Rectal smooth muscle tissue (tissue), 1 donor: ENCODE measurements around the gene EPYC.

Source experiments
- H3K27ac ChIP-seq: one replicate; pipeline ENCODE4 v1.7.0; 2013; ENCODE audit warnings: low read depth, low read length, inconsistent platforms
- H3K27me3 ChIP-seq: one replicate; pipeline ENCODE4 v1.7.0; 2013; ENCODE audit warnings: low read length; ENCODE audit not compliant: control insufficient read depth, insufficient read depth
- H3K36me3 ChIP-seq: one replicate; pipeline ENCODE4 v1.7.0; 2013; ENCODE audit warnings: low read length; ENCODE audit not compliant: control insufficient read depth, insufficient read depth
- H3K4me1 ChIP-seq: one replicate; pipeline ENCODE4 v1.7.0; 2013; ENCODE audit warnings: low read length; ENCODE audit not compliant: control insufficient read depth, insufficient read depth
- H3K4me3 ChIP-seq: one replicate; pipeline ENCODE4 v1.7.0; 2013; ENCODE audit warnings: low read length
- H3K9ac ChIP-seq: one replicate; pipeline ENCODE4 v1.7.0; 2013; ENCODE audit warnings: low read length

Gene EPYC

DNA sequence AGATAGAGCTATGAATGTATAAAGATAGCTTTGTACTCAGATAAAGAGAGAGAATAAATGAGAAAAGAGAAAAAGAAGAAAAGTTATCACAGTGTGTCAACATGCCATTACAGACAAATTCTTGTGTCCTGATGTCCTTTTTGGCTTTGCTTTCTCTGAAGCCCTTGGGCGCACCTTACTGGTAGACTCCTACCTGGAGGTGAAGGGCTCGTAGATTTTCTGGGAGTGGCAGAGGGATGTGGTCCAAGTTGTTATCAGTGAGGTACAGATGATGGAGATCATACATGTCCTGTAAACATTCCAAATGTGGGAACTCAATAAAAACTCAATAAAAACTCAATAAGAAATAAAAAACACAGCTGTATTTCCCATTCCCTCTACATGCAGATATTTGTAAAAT is 34.9 kb downstream of the EPYC start:
- Histone ChIP-seq H3K4me3 (no peak overlapping the region), H3K4me1 (no peaks in the 10 kb centered on the region), H3K27me3 (no peaks in the 10 kb centered on the region), H3K27ac (no peak overlapping the region), H3K9ac (no peak overlapping the region), H3K36me3 (no peaks in the 10 kb centered on the region)

DNA sequence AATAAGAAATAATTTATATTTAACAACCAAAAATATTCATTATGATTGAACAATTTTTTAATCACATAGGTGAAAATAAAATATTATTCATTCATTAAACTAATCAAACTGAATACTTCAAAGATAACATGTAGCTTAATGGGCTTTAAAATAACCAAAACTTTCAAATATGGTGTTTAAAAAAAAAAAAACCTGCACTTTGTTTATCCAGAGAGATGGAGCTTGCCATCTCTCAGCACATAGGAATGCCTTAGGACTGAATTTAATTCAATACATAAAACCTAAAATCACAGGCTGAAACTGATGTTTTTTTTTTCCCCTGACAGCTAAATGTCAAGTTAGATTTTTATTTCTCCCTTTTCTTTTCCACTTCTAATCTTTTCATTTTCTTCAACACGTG is 35.4 kb downstream of the EPYC start:
- no peaks in the 10 kb centered on the region for H3K4me1 ChIP-seq
- H3K27ac ChIP-seq: no peak overlapping the region
- H3K36me3 ChIP-seq: no peaks in the 10 kb centered on the region
- no peak overlapping the region for H3K4me3 ChIP-seq
- no peak overlapping the region for H3K9ac ChIP-seq
- no peaks in the 10 kb centered on the region for H3K27me3 ChIP-seq

GRCh38 chr12:90965204-90965603 is 39.6 kb downstream of the EPYC start:
- Histone ChIP-seq H3K4me1 (no peaks in the 10 kb centered on the region), H3K4me3 (no peak overlapping the region), H3K27ac (no peak overlapping the region), H3K9ac (no peak overlapping the region), H3K36me3 (no peaks in the 10 kb centered on the region), H3K27me3 (no peaks in the 10 kb centered on the region)

- H3K27me3 ChIP-seq: no peaks in the 10 kb centered on the region
- H3K9ac ChIP-seq: no peak overlapping the region
- no peak overlapping the region for H3K27ac ChIP-seq
- H3K4me1 ChIP-seq: no peaks in the 10 kb centered on the region
- H3K4me3 ChIP-seq: no peak overlapping the region
- no peaks in the 10 kb centered on the region for H3K36me3 ChIP-seq
Observed at GRCh38 chr12:90964616-90965015, 40.2 kb downstream of the EPYC start.

DNA sequence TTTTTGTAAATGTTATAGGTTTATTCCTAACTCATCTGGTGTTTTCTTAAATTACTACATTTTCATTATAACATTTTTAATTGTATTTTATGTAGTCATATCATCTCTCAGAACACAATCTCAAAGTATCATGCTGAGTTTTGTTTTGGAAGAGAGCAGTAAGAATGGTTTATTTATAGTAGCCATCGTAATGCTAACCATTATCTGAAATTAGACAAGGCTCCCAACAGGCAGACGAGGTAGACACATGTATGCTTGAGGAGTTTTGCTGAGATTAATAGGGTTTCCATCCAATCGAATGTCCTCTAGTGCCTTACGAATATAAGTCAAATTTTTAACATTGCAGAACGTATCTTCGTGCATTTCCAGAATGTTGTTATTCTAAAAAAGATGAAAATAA is 40.8 kb downstream of the EPYC start:
- Histone ChIP-seq H3K36me3 (no peaks in the 10 kb centered on the region), H3K27me3 (no peaks in the 10 kb centered on the region), H3K4me1 (no peaks in the 10 kb centered on the region), H3K27ac (no peak overlapping the region), H3K9ac (no peak overlapping the region), H3K4me3 (no peak overlapping the region)

DNA sequence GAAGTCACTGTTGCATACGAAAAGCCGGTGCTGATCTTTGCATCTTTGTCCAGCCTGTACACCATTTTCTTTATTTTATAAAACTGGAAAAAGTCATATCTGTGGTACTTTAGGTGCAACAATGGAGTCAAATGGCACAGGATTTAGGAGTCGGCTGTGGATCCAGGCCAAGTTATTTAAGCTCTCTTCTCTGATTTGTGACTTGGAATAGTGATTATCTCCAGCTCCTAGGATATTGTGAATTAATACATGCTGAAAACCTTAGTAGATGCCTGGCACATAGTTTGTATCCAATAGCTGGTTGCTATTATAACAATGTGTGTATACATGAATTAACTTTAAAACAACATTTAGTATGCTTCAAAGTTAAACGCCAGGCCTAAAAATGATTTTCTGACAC is 43.6 kb downstream of the EPYC start:
- H3K36me3 ChIP-seq: no peaks in the 10 kb centered on the region

GRCh38 chr12:90959538-90960139 is 45.1 kb downstream of the EPYC start:
- Histone ChIP-seq H3K36me3 (no peaks in the 10 kb centered on the region), H3K4me3 (no peak overlapping the region), H3K9ac (no peak overlapping the region), H3K4me1 (no peaks in the 10 kb centered on the region), H3K27ac (no peak overlapping the region), H3K27me3 (no peaks in the 10 kb centered on the region)

More for the DNA sequence above, 43.6 kb downstream of the EPYC start:
- H3K9ac ChIP-seq: no peak overlapping the region
- H3K4me3 ChIP-seq: no peak overlapping the region
- no peaks in the 10 kb centered on the region for H3K27me3 ChIP-seq
- no peaks in the 10 kb centered on the region for H3K4me1 ChIP-seq
- H3K27ac ChIP-seq: no peak overlapping the region

GRCh38 chr12:90959032-90959431 is 45.7 kb downstream of the EPYC start:
- Histone ChIP-seq H3K36me3 (no peaks in the 10 kb centered on the region), H3K4me3 (no peak overlapping the region), H3K4me1 (no peaks in the 10 kb centered on the region), H3K27me3 (no peaks in the 10 kb centered on the region), H3K9ac (no peak overlapping the region), H3K27ac (no peak overlapping the region)

GRCh38 chr12:90958347-90958746 is 46.4 kb downstream of the EPYC start:
- H3K4me3 ChIP-seq: no peak overlapping the region
- H3K27me3 ChIP-seq: no peaks in the 10 kb centered on the region
- H3K36me3 ChIP-seq: no peaks in the 10 kb centered on the region
- no peaks in the 10 kb centered on the region for H3K4me1 ChIP-seq
- no peak overlapping the region for H3K9ac ChIP-seq
- no peak overlapping the region for H3K27ac ChIP-seq

GRCh38 chr12:90954921-90955320 is 49.9 kb downstream of the EPYC start, which contains the start of gene CCER1:
CCER1 (minus strand) TSS chr12:90955176; CDS start chr12:90954742, 434 bp downstream.
- Histone ChIP-seq H3K27me3 (no peaks in the 10 kb centered on the region), H3K36me3 (no peaks in the 10 kb centered on the region), H3K4me1 (no peaks in the 10 kb centered on the region)

DNA sequence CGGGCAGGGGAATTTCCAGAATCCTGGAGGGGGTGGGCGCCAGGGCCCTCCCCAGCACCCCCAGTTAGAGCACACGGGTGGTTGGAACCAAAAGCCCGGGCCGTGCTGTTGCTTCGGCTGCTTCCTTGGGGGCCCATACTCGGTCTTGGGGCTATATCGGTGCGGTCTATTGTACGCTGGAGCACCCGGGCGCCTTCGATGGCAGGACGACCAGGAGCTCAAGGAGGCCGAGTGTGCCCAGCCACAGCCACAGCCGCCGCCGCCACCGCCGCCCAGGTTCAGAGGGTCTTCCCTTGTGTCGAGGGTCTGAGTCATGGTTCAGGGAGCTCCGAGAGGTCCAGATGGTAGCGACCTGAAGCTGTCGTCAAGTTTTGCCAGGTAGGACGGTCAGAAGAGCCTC is 50.3 kb downstream of the EPYC start:
- Histone ChIP-seq H3K9ac (no peak overlapping the region), H3K4me3 (no peak overlapping the region), H3K36me3 (no peaks in the 10 kb centered on the region), H3K4me1 (no peaks in the 10 kb centered on the region), H3K27me3 (no peaks in the 10 kb centered on the region), H3K27ac (no peak overlapping the region)

More at GRCh38 chr12:90954921-90955320, 49.9 kb downstream of the EPYC start, which contains the start of gene CCER1:
- no peak within 1 kb of the TSS for H3K9ac ChIP-seq
- no peak within 1 kb of the TSS for H3K4me3 ChIP-seq
- no peak within 1 kb of the TSS for H3K27ac ChIP-seq

- Histone ChIP-seq H3K9ac (no peak overlapping the region), H3K27ac (no peak overlapping the region), H3K36me3 (no peaks in the 10 kb centered on the region), H3K27me3 (no peaks in the 10 kb centered on the region), H3K4me3 (no peak overlapping the region), H3K4me1 (no peaks in the 10 kb centered on the region)
Observed at GRCh38 chr12:90953956-90954421, 50.8 kb downstream of the EPYC start.

DNA sequence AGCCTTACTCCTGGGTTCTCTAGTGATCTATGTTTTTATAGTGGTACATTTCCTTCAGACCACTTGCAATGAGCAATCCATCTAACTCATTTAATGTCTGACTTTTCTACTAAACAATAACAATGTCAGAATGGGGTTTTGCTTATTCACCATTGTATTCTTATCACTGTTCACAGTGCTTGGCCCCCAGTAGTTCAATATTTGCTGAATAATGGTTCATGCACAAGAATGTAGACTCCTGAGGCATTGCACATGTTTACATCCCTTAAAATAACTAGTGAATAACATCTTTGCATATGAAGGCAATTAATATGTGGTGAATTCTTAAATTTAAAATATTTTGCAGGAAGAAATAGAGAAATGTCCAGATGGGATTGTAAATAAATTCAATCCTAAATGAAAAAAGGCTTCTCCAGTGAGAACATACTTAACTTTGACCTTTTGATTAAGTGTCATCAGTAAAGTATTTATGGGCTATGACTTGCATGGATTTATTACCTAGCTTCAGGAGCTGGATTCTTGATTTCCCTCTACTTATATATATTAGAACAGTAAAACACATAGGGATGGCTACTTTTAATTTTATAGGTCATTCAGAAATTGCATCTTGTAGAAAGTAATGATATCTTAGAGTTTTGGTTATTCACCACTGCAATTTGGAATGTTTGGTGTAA is 53.2 kb downstream of the EPYC start:
- H3K9ac ChIP-seq: no peak overlapping the region
- H3K27me3 ChIP-seq: no peaks in the 10 kb centered on the region
- H3K4me1 ChIP-seq: no peaks in the 10 kb centered on the region
- no peak overlapping the region for H3K4me3 ChIP-seq
- H3K27ac ChIP-seq: no peak overlapping the region
- H3K36me3 ChIP-seq: no peaks in the 10 kb centered on the region
